HG02798 (cell line): Measurements from ENCODE around the gene ANKRD52.
A peak's percentile ranks its signal among the peaks of the same experiment; 100 is the strongest.
"Not testable (repeated sequence)": the region's sequence is repeated elsewhere in the genome, so short reads cannot be mapped to it uniquely, and the experiment has no call there.

Source experiments
- ATAC-seq: cut with Tn5 transposase; IDR thresholded peaks from one replicate; pipeline ENCODE4 v1.9.1; 2021; ENCODE audit warnings: mild to moderate bottlenecking; ENCODE audit not compliant: unreplicated experiment, poor library complexity

The ANKRD52 gene

GRCh38 chr12:56219840-56220239 lies 38.3 kb downstream of the ANKRD52 start:
- ATAC-seq, result no peak

- ATAC-seq, result no peak
These were observed 41.7 kb downstream of the ANKRD52 start for GRCh38 chr12:56216461-56216860.

GRCh38 chr12:56213878-56214277 lies 44.3 kb downstream of the ANKRD52 start:
- no peak for ATAC-seq

- no peak for ATAC-seq
These were observed 45.8 kb downstream of the ANKRD52 start for GRCh38 chr12:56212361-56212760.

GRCh38 chr12:56208006-56208405 lies 50.2 kb downstream of the ANKRD52 start:
- no peak for ATAC-seq

- no peak for ATAC-seq
These were observed 51.6 kb downstream of the ANKRD52 start for GRCh38 chr12:56206452-56207166.

GRCh38 chr12:56205445-56205844 lies 52.7 kb downstream of the ANKRD52 start:
- no peak for ATAC-seq

GRCh38 chr12:56204275-56204674 lies 53.9 kb downstream of the ANKRD52 start:
- ATAC-seq, result no peak

GRCh38 chr12:56202838-56203237 lies 55.3 kb downstream of the ANKRD52 start:
- ATAC-seq, result no peak

- ATAC-seq, result no peak
These were observed 55.8 kb downstream of the ANKRD52 start for GRCh38 chr12:56202366-56202765.

GRCh38 chr12:56198836-56199235 lies 59.3 kb downstream of the ANKRD52 start:
- no peak for ATAC-seq

- ATAC-seq, result no peak
These were observed 60.1 kb downstream of the ANKRD52 start for GRCh38 chr12:56197921-56198635.

GRCh38 chr12:56196818-56197550 lies 61.2 kb downstream of the ANKRD52 start:
- ATAC-seq, result not testable (repeated sequence)

- no peak for ATAC-seq
These were observed 65.1 kb downstream of the ANKRD52 start for GRCh38 chr12:56193025-56193578.

- no peak for ATAC-seq
These were observed 65.6 kb downstream of the ANKRD52 start for GRCh38 chr12:56192582-56192981.

- ATAC-seq, result no peak
These were observed 67.5 kb downstream of the ANKRD52 start for GRCh38 chr12:56190695-56191155.

GRCh38 chr12:56189918-56190694 lies 68.1 kb downstream of the ANKRD52 start:
- peak; percentile 30 for ATAC-seq

- ATAC-seq, result peak; percentile 86
These were observed 68.9 kb downstream of the ANKRD52 start, which contains the start of gene SMARCC2 for GRCh38 chr12:56189099-56189917. TSS of gene SMARCC2 (minus strand) at chr12:56189483. CDS start at chr12:56189461, 22 bp downstream.

GRCh38 chr12:56188778-56189098 lies 69.4 kb downstream of the ANKRD52 start:
- no peak for ATAC-seq
